CD14-positive monocyte (primary cell): ENCODE data around the gene ZRANB1. TPM values are rescaled to one million over a fixed set of nuclear protein-coding genes. Genes with fewer than 3 reads are reported as not detected.
A peak's percentile ranks its signal among the peaks of the same experiment; 100 is the strongest.

Source experiments
- DNase-seq, 3 donors: peaks; one replicate each; pipeline ENCODE4 v3.0.0-alpha.2; 2011 to 2022
- H2AFZ ChIP-seq: 2 replicates; pipeline ENCODE4 v1.6.0; 2012; ENCODE audit warnings: mild to moderate bottlenecking, low read depth, low read length, inconsistent platforms; ENCODE audit not compliant: insufficient read depth, poor library complexity, severe bottlenecking
- H3K27ac ChIP-seq, 2 donors: 1 replicate in 1 of 2; 2 replicates in 1 of 2; pipeline ENCODE4 v1.5.1; 2012 to 2013; ENCODE audit warnings: low read length in 2 of 2, control low read depth in 1 of 2, inconsistent platforms in 1 of 2, low read depth in 1 of 2, mild to moderate bottlenecking in 1 of 2
- H3K27me3 ChIP-seq, 2 donors: one replicate each; pipeline versions ENCODE4 v1.6.0 to v1.6.1; 2011 to 2013; ENCODE audit warnings: low read length in 2 of 2; ENCODE audit not compliant: control insufficient read depth in 2 of 2, insufficient read depth in 2 of 2
- H3K36me3 ChIP-seq, 2 donors: replicated peaks in 1 of 2; 1 replicate in 1 of 2; 2 replicates in 1 of 2; pipeline versions ENCODE4 v1.5.1 to v1.6.1; 2012 to 2013; ENCODE audit warnings: low read length in 2 of 2, control low read depth in 1 of 2, inconsistent platforms in 1 of 2, mild to moderate bottlenecking in 1 of 2; ENCODE audit not compliant: insufficient read depth in 2 of 2, control insufficient read depth in 1 of 2
- H3K4me1 ChIP-seq, 2 donors: 1 replicate in 1 of 2; 2 replicates in 1 of 2; pipeline versions ENCODE4 v1.5.1 to v1.6.1; 2012 to 2013; ENCODE audit warnings: low read length in 2 of 2, control low read depth in 1 of 2, inconsistent platforms in 1 of 2, mild to moderate bottlenecking in 1 of 2, moderate library complexity in 1 of 2; ENCODE audit not compliant: insufficient read depth in 2 of 2, control insufficient read depth in 1 of 2
- H3K4me2 ChIP-seq: replicated peaks from 2 replicates; pipeline ENCODE3; 2012; ENCODE audit warnings: low read length, moderate library complexity, mild to moderate bottlenecking; ENCODE audit not compliant: poor library complexity, severe bottlenecking; ENCODE audit errors: extremely low read depth
- H3K4me3 ChIP-seq, 3 experiments: fragments of 200-600 bp in 1 of 3; sonication (generic) in 1 of 3; replicated peaks in 1 of 3; 1 replicate in 2 of 3; 2 replicates in 1 of 3; pipeline ENCODE4 v1.5.1; 2011 to 2013; ENCODE audit warnings: low read length in 3 of 3, mild to moderate bottlenecking in 3 of 3, control low read depth in 2 of 3, low read depth in 2 of 3, inconsistent platforms in 1 of 3, moderate library complexity in 1 of 3
- H3K79me2 ChIP-seq: 2 replicates; pipeline ENCODE4 v1.6.0; 2012; ENCODE audit warnings: mild to moderate bottlenecking, control low read depth, inconsistent platforms, low read length, moderate library complexity; ENCODE audit not compliant: insufficient read depth
- H3K9ac ChIP-seq: 2 replicates; pipeline ENCODE4 v1.6.0; 2017; ENCODE audit warnings: low read length, mild to moderate bottlenecking; ENCODE audit not compliant: insufficient read depth, poor library complexity, severe bottlenecking
- H3K9me3 ChIP-seq, 2 donors: replicated peaks in 1 of 2; 1 replicate in 1 of 2; 2 replicates in 1 of 2; pipeline versions ENCODE4 v1.5.1 to v1.6.1; 2012 to 2013; ENCODE audit warnings: low read length in 2 of 2, control low read depth in 1 of 2; ENCODE audit not compliant: control insufficient read depth in 1 of 2, insufficient read depth in 1 of 2
- H4K20me1 ChIP-seq: 2 replicates; pipeline ENCODE4 v1.6.0; 2012; ENCODE audit warnings: mild to moderate bottlenecking, low read length, control low read depth, moderate library complexity; ENCODE audit not compliant: insufficient read depth
- H3K27ac Mint-ChIP-seq, 7 donors: one replicate each; pipeline ENCODE4 v1.8.0; 2020; ENCODE audit warnings: mild to moderate bottlenecking in 7 of 7, mixed read lengths in 7 of 7, moderate library complexity in 6 of 7, inconsistent platforms in 2 of 7
- H3K27me3 Mint-ChIP-seq, 3 donors: one replicate each; pipeline ENCODE4 v1.8.0; 2021 to 2022; ENCODE audit warnings: low read depth in 3 of 3, mild to moderate bottlenecking in 3 of 3, mixed read lengths in 3 of 3, moderate library complexity in 3 of 3, inconsistent platforms in 1 of 3
- H3K36me3 Mint-ChIP-seq, 2 donors: one replicate each; pipeline ENCODE4 v1.8.0; 2020; ENCODE audit warnings: mixed read lengths in 2 of 2, inconsistent platforms in 1 of 2, mild to moderate bottlenecking in 1 of 2
- H3K4me1 Mint-ChIP-seq: one replicate; pipeline ENCODE4 v1.8.0; 2020; ENCODE audit warnings: mild to moderate bottlenecking, mixed read lengths
- H3K4me3 Mint-ChIP-seq, 2 donors: one replicate each; pipeline ENCODE4 v1.8.0; 2020; ENCODE audit warnings: mild to moderate bottlenecking in 2 of 2, mixed read lengths in 2 of 2, moderate library complexity in 1 of 2
- H3K9me3 Mint-ChIP-seq, 7 donors: one replicate each; pipeline ENCODE4 v1.8.0; 2020 to 2022; ENCODE audit warnings: mixed read lengths in 7 of 7, mild to moderate bottlenecking in 6 of 7, moderate library complexity in 6 of 7, inconsistent platforms in 2 of 7
- CTCF ChIP-seq: fragments of 200-600 bp; IDR thresholded peaks from one replicate; pipeline ENCODE4 v1.8.0; 2022; ENCODE audit warnings: antibody characterized with exemption, mild to moderate bottlenecking
- WGBS: methylation state at CpG from one replicate; pipeline ENCODE4 v1.1.5; 2013; ENCODE audit warnings: missing lambda C conversion rate; ENCODE audit not compliant: insufficient coverage; 5-methylcytosine and 5-hydroxymethylcytosine counted together
- intact Hi-C, 2 donors: fragments of 100-400 bp; cut with micrococcal nuclease; formaldehyde crosslinking; loops; one replicate each; pipeline versions ENCODE4 v1.15.0 to v1.15.1; 2023
- polyA plus RNA-seq, 3 donors: library from polyadenylated mRNA; depleted of rRNA in 1 of 3; unstranded in 2 of 3; stranded (reverse) in 1 of 3; fragments of 300-500 nt in 2 of 3; fragments of >200 nt in 1 of 3; fragmentation: Illumina TruSeq in 2 of 3; gene quantifications; 1 replicate in 2 of 3; 2 replicates in 1 of 3; pipeline ENCODE4 v1.2.3, GENCODE V29; 2012 to 2021

The ZRANB1 gene
- polyA plus RNA-seq, 3 donors: 2.7 to 5.6 (median 3.1) TPM

DNA sequence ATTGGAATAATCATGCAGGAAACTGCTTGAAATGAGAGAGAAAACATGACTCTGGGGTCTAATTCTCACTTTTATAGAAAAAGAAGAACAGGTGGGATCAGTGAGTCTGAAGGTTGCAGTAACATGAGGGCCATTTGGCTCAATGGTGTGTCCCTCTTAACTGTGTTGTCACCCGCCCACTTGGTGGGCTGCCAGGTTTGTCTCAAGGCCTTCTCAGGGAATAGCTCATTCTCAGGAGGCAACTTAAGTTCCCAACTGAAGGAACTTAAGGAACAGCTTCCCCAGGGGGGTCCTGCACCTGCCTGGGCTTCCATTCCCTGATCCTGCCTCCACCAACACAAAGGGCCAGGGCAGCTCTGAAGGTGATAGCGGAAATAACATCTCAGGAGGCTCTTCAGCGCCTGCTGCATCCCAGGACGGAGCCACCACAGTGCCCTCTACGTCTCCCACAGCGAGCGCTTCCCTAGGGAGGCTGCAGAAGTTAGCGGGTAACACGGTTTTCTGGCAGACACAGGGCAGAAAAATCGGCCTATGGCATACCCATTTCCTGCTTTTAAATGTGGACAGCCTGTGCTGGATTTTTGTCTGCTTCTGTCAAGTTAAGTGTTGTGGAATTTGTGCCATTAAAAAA is 88.8 kb downstream of the ZRANB1 start:
- H3K4me3 ChIP-seq: no peak overlapping the region
- no peak for DNase-seq
- no peak overlapping the region for H3K27ac ChIP-seq
- intact Hi-C loops: no loop called here
- H3K9me3 ChIP-seq: no peaks in the 10 kb centered on the region
- H3K27me3 ChIP-seq: no peaks in the 10 kb centered on the region
- WGBS: 85% methylated on average over 8 of the region's 10 CpGs
- H3K36me3 ChIP-seq: peaks cover 54 to 95% of the 10 kb centered on the region in 2 donors
- H3K27me3 Mint-ChIP-seq: no peaks in the 10 kb centered on the region
- peaks cover 0 to 1% (median 0%) of the 10 kb centered on the region in 7 donors for H3K9me3 Mint-ChIP-seq
- H2AFZ ChIP-seq: no peak overlapping the region
- no peaks in the 10 kb centered on the region for H3K4me1 ChIP-seq
- no peak overlapping the region for H3K4me3 Mint-ChIP-seq
- peaks cover 99% of the 10 kb centered on the region for H4K20me1 ChIP-seq
- H3K4me1 Mint-ChIP-seq: no peaks in the 10 kb centered on the region
- H3K79me2 ChIP-seq: peaks cover 99% of the 10 kb centered on the region
- TF ChIP-seq CTCF: no peak
- H3K27ac Mint-ChIP-seq: peak overlapping the region in 1 of 7 donors; percentile 35
- H3K36me3 Mint-ChIP-seq: peaks cover 55 to 79% of the 10 kb centered on the region in 2 donors
- no peak overlapping the region for H3K9ac ChIP-seq
- no peak overlapping the region for H3K4me2 ChIP-seq

DNA sequence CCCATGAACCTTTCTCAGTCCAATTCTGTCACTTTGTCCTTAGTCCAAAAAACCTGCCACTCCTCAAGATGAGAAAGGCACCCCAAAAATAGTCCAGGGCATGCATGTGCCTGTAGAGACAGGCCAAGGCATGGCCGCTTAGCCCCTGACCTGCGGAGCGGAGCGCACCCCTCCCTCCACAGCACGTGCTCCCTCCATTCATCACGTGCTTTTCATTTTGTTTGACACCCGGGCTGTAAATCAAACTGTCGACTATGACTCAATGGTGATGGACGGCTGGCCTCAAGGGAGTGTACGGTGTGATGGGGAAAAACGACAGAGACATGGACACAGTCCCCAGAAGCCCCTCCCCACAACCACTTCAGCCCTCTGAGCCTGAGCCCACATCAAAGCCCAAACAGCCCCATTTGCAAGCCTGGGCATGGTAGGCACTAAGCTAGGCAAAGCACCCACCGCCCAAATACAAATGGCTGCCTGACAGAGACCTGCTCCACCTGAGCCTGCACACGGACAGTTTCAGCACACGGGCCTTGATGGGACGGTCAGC is 90.6 kb downstream of the ZRANB1 start:
- Histone ChIP-seq H2AFZ (no peak overlapping the region), H3K36me3 (peaks cover 53 to 95% of the 10 kb centered on the region in 2 donors), H3K4me2 (no peak overlapping the region), H3K9me3 (no peaks in the 10 kb centered on the region), H3K27me3 (no peaks in the 10 kb centered on the region), H3K4me3 (no peak overlapping the region), H4K20me1 (peaks cover 100% of the 10 kb centered on the region), H3K4me1 (no peaks in the 10 kb centered on the region), H3K79me2 (peaks cover 100% of the 10 kb centered on the region), H3K27ac (no peak overlapping the region), H3K9ac (no peak overlapping the region)
- 93% methylated on average over 10 of the region's 15 CpGs for WGBS
- Mint-ChIP-seq H3K27ac (peak overlapping the region in 3 of 7 donors; percentile 28 to 31 (median 28)), H3K36me3 (peaks cover 65 to 79% of the 10 kb centered on the region in 2 donors), H3K4me1 (no peaks in the 10 kb centered on the region), H3K9me3 (peaks cover 0 to 1% (median 0%) of the 10 kb centered on the region in 7 donors), H3K4me3 (no peak overlapping the region), H3K27me3 (no peaks in the 10 kb centered on the region)
- intact Hi-C loops: no loop called here
- DNase-seq: no peak
- no peak for TF ChIP-seq CTCF
